Esophagus squamous epithelium (tissue), 4 donors: ENCODE results near the gene RRP15.

ENCODE experiments used
- CTCF ChIP-seq, 6 experiments: fragments of 450-650 bp in 4 of 6; fragments of 200-600 bp in 2 of 6; sonication (generic) in 2 of 6; IDR thresholded peaks; one replicate each; pipeline ENCODE4 v1.5.1; 2016 to 2019; ENCODE audit warnings: antibody characterized with exemption in 6 of 6, mild to moderate bottlenecking in 4 of 6, moderate library complexity in 4 of 6
- POLR2A ChIP-seq, 4 donors: fragments of 450-650 bp; IDR thresholded peaks; one replicate each; pipeline ENCODE4 v1.6.1; 2017; ENCODE audit warnings: antibody characterized with exemption in 4 of 4, mild to moderate bottlenecking in 4 of 4, moderate library complexity in 3 of 4

- no peak for TF ChIP-seq CTCF (IDR thresholded peaks at IDR 0.05)
- TF ChIP-seq POLR2A (IDR thresholded peaks at IDR 0.05): no peak
Measured at GRCh38 chr1:218383051-218383450, 98.0 kb downstream of the RRP15 start.
